DND-41 (cell line): ENCODE results near the gene NCAM2.

Source experiments
- ATAC-seq: fragments of 200-7000 bp; cut with Tn5 transposase; 3 replicates; pipeline ENCODE4 v1.9.1; 2021; ENCODE audit warnings: low read depth; ENCODE audit not compliant: insufficient read depth
- DNase-seq: peaks from one replicate; pipeline ENCODE4 v3.0.0-alpha.2; 2020
- H2AFZ ChIP-seq: 2 replicates; pipeline ENCODE4 v1.6.0; 2012; ENCODE audit warnings: low read depth, low read length
- H3K27ac ChIP-seq: 2 replicates; pipeline ENCODE4 v1.5.1; 2012; ENCODE audit warnings: low read length, inconsistent platforms
- H3K27me3 ChIP-seq: fragments of 200-600 bp; sonication (generic); 2 replicates; pipeline ENCODE4 v1.6.0; 2012; ENCODE audit warnings: low read length, mild to moderate bottlenecking, inconsistent platforms; ENCODE audit not compliant: insufficient read depth, poor library complexity
- H3K36me3 ChIP-seq: 2 replicates; pipeline ENCODE4 v1.5.1; 2012; ENCODE audit warnings: low read length, inconsistent platforms; ENCODE audit not compliant: insufficient read depth
- H3K4me1 ChIP-seq: 2 replicates; pipeline ENCODE4 v1.5.1; 2012; ENCODE audit warnings: mild to moderate bottlenecking, low read length; ENCODE audit not compliant: insufficient read depth
- H3K4me2 ChIP-seq: 2 replicates; pipeline ENCODE4 v1.6.0; 2012; ENCODE audit warnings: mild to moderate bottlenecking, moderate library complexity, low read length, inconsistent platforms; ENCODE audit not compliant: insufficient read depth
- H3K4me3 ChIP-seq, 2 experiments: fragments of 200-600 bp in 1 of 2; shearing (Covaris generic) in 1 of 2; 2 replicates each; pipeline ENCODE4 v1.5.1; 2012 to 2016; ENCODE audit warnings: inconsistent platforms in 2 of 2, low read length in 2 of 2, mild to moderate bottlenecking in 2 of 2, low read depth in 1 of 2, moderate library complexity in 1 of 2
- H3K79me2 ChIP-seq: 2 replicates; pipeline ENCODE4 v1.6.0; 2012; ENCODE audit warnings: low read length, inconsistent platforms; ENCODE audit not compliant: insufficient read depth
- H3K9ac ChIP-seq: 2 replicates; pipeline ENCODE4 v1.6.0; 2012; ENCODE audit warnings: low read depth, mild to moderate bottlenecking, inconsistent platforms, low read length, moderate library complexity
- H3K9me3 ChIP-seq: 2 replicates; pipeline ENCODE4 v1.5.1; 2012; ENCODE audit warnings: low read length, moderate library complexity, mild to moderate bottlenecking, inconsistent platforms; ENCODE audit not compliant: insufficient read depth, severe bottlenecking
- H4K20me1 ChIP-seq: 2 replicates; pipeline ENCODE4 v1.6.0; 2012; ENCODE audit warnings: low read length; ENCODE audit not compliant: insufficient read depth
- CTCF ChIP-seq: IDR thresholded peaks from 2 replicates; pipeline ENCODE4 v1.5.1; 2012; ENCODE audit warnings: borderline replicate concordance, low read length, moderate library complexity, mild to moderate bottlenecking; ENCODE audit not compliant: poor library complexity, severe bottlenecking; ENCODE audit errors: extremely low read depth
- EZH2 ChIP-seq: IDR thresholded peaks from 3 replicates; pipeline ENCODE4 v1.6.1; 2012; ENCODE audit warnings: borderline replicate concordance, low read depth, mild to moderate bottlenecking, moderate library complexity, low read length, inconsistent platforms; ENCODE audit not compliant: severe bottlenecking

NCAM2 gene

GRCh38 chr21:21177353-21177986 lies 179.3 kb downstream of the NCAM2 start:
- H4K20me1 ChIP-seq: no peaks in the 10 kb centered on the region
- H2AFZ ChIP-seq: peak overlapping the region; percentile 41; the same call in 1 of the 2 replicates
- no peaks in the 10 kb centered on the region for H3K27me3 ChIP-seq
- H3K4me1 ChIP-seq: peaks cover 15% of the 10 kb centered on the region
- no peak overlapping the region for H3K9ac ChIP-seq
- no peak overlapping the region for H3K27ac ChIP-seq
- H3K4me2 ChIP-seq: no peak overlapping the region
- DNase-seq: no peak
- no peaks in the 10 kb centered on the region for H3K9me3 ChIP-seq
- TF ChIP-seq CTCF (no peak), EZH2 (no peak)
- H3K79me2 ChIP-seq: no peaks in the 10 kb centered on the region
- no peaks in the 10 kb centered on the region for H3K36me3 ChIP-seq
- no peak overlapping the region for H3K4me3 ChIP-seq
- no peak for ATAC-seq

- H3K9ac ChIP-seq: no peak overlapping the region
- DNase-seq (no peak), ATAC-seq (no peak)
- no peak for TF ChIP-seq CTCF
- no peak for TF ChIP-seq EZH2
- H3K4me1 ChIP-seq: peaks cover 15% of the 10 kb centered on the region
- no peak overlapping the region for H3K4me2 ChIP-seq
- no peaks in the 10 kb centered on the region for H3K79me2 ChIP-seq
- no peak overlapping the region for H2AFZ ChIP-seq
- no peaks in the 10 kb centered on the region for H4K20me1 ChIP-seq
- no peak overlapping the region for H3K27ac ChIP-seq
- no peak overlapping the region for H3K4me3 ChIP-seq
- no peaks in the 10 kb centered on the region for H3K36me3 ChIP-seq
- no peaks in the 10 kb centered on the region for H3K27me3 ChIP-seq
- H3K9me3 ChIP-seq: no peaks in the 10 kb centered on the region
Observed at GRCh38 chr21:21179619-21180298, 181.6 kb downstream of the NCAM2 start.

- Histone ChIP-seq H3K4me3 (no peak overlapping the region), H3K9ac (no peak overlapping the region), H2AFZ (no peak overlapping the region), H3K36me3 (no peaks in the 10 kb centered on the region), H3K27ac (no peak overlapping the region), H3K27me3 (no peaks in the 10 kb centered on the region), H3K4me2 (no peak overlapping the region), H3K9me3 (no peaks in the 10 kb centered on the region), H3K4me1 (peaks cover 3% of the 10 kb centered on the region; the same call in 1 of the 2 replicates), H4K20me1 (no peaks in the 10 kb centered on the region), H3K79me2 (no peaks in the 10 kb centered on the region)
- DNase-seq: no peak
- no peak for TF ChIP-seq CTCF
- no peak for TF ChIP-seq EZH2
- no peak for ATAC-seq
Observed at GRCh38 chr21:21182401-21183010, 184.3 kb downstream of the NCAM2 start.
